Measurements from ENCODE around the gene GSTO1. TPM values are rescaled to one million over a fixed set of nuclear protein-coding genes. Genes with fewer than 3 reads are reported as not detected.

The GSTO1 gene
- total and polyA plus RNA-seq, 2 of the 13 experiments (the other 11 are each of a cell fraction or from before 2014, with no cell fraction given): 228 to 300 TPM

- TF ChIP-seq U2AF1 (optimal IDR thresholded peaks at IDR 0.05; ENCODE audit: low read depth, low read length) (no peak), ZNF747 (CRISPR knock-in tag; IDR thresholded peaks at IDR 0.05; ENCODE audit: borderline replicate concordance) (0 out of 2 replicates have a peak, but pooled peaks have one; percentile 43), NFKBIZ (CRISPR knock-in tag; IDR thresholded peaks at IDR 0.05) (no peak), ZNF510 (CRISPR knock-in tag; IDR thresholded peaks at IDR 0.05; ENCODE audit: low read depth) (no peak), ZNF3 (CRISPR knock-in tag; IDR thresholded peaks at IDR 0.05) (no peak), GPBP1L1 (CRISPR knock-in tag; IDR thresholded peaks at IDR 0.05) (no peak), ZSCAN21 (CRISPR knock-in tag; IDR thresholded peaks at IDR 0.05; ENCODE audit: borderline replicate concordance) (no peak), MIER3 (CRISPR knock-in tag; IDR thresholded peaks at IDR 0.05; ENCODE audit: borderline replicate concordance) (peak; percentile 39; the same call in 1 of the 2 replicates), EHMT2 (IDR thresholded peaks at IDR 0.05; ENCODE audit: borderline replicate concordance, low read depth, low read length) (no peak), SALL2 (CRISPR knock-in tag; IDR thresholded peaks at IDR 0.05) (no peak; the same call in 1 of the 2 replicates), ZFAT (CRISPR knock-in tag; conservative IDR thresholded peaks at IDR 0.05) (no peak), HBP1 (CRISPR knock-in tag; IDR thresholded peaks at IDR 0.05; ENCODE audit: low read depth) (no peak), ARID2 (CRISPR knock-in tag; IDR thresholded peaks at IDR 0.05; ENCODE audit: borderline replicate concordance) (peak; percentile 86), ZNF44 (CRISPR knock-in tag; IDR thresholded peaks at IDR 0.05) (no peak), ZNF574 (CRISPR knock-in tag; IDR thresholded peaks at IDR 0.05) (peak; percentile 64; the same call in 1 of the 2 replicates), ZFP37 (CRISPR knock-in tag; IDR thresholded peaks at IDR 0.05; ENCODE audit: borderline replicate concordance) (peak; percentile 73; the same call in 1 of the 2 replicates), DNMT1 (CRISPR knock-in tag; IDR thresholded peaks at IDR 0.05) (no peak), ZNF138 (CRISPR knock-in tag; IDR thresholded peaks at IDR 0.05; ENCODE audit: low read depth) (peak; percentile 89), ZNF557 (CRISPR knock-in tag; IDR thresholded peaks at IDR 0.05) (no peak), PBX3 (CRISPR knock-in tag; IDR thresholded peaks at IDR 0.05; ENCODE audit: borderline replicate concordance) (no peak), ZMYM3 (CRISPR knock-in tag; IDR thresholded peaks at IDR 0.05) (no peak; the same call in 1 of the 2 replicates), ZNF704 (CRISPR knock-in tag; IDR thresholded peaks at IDR 0.05; ENCODE audit: borderline replicate concordance) (no peak)
These were observed 22.7 kb upstream of the GSTO1 start, which contains the start of gene CFAP43 (continued) for GRCh38 chr10:104231784-104232612.

All from HepG2 (cell line).